GM18867 (cell line): ENCODE measurements around the gene SART3.

Source experiments
- ATAC-seq: cut with Tn5 transposase; IDR thresholded peaks from one replicate; pipeline ENCODE4 v1.9.1; 2021; ENCODE audit warnings: mild to moderate bottlenecking, moderate library complexity; ENCODE audit not compliant: unreplicated experiment

The SART3 gene

GRCh38 chr12:108560752-108561719 is at the start of gene SART3:
SART3 (minus strand) TSS chr12:108561173; CDS start chr12:108561154, 19 bp downstream.
- ATAC-seq: peak; percentile 39

GRCh38 chr12:108610336-108610815 is 49.4 kb upstream of the SART3 start:
- no peak for ATAC-seq

- ATAC-seq: no peak
Observed at GRCh38 chr12:108609537-108610335, 48.8 kb upstream of the SART3 start.

- ATAC-seq: no peak
Observed at GRCh38 chr12:108608616-108609015, 47.6 kb upstream of the SART3 start.

GRCh38 chr12:108607981-108608600 is 47.1 kb upstream of the SART3 start:
- no peak for ATAC-seq

GRCh38 chr12:108606492-108606891 is 45.5 kb upstream of the SART3 start:
- no peak for ATAC-seq

GRCh38 chr12:108605690-108606406 is 44.9 kb upstream of the SART3 start:
- ATAC-seq: no peak

GRCh38 chr12:108605000-108605689 is 44.2 kb upstream of the SART3 start:
- ATAC-seq: no peak

- ATAC-seq: no peak
Observed at GRCh38 chr12:108604208-108604941, 43.4 kb upstream of the SART3 start.

- no peak for ATAC-seq
Observed at GRCh38 chr12:108603743-108604142, 42.8 kb upstream of the SART3 start.

GRCh38 chr12:108602976-108603704 is 42.2 kb upstream of the SART3 start:
- ATAC-seq: no peak

- no peak for ATAC-seq
Observed at GRCh38 chr12:108602209-108602705, 41.3 kb upstream of the SART3 start.

GRCh38 chr12:108600702-108601007 is 39.7 kb upstream of the SART3 start:
- no peak for ATAC-seq

GRCh38 chr12:108599948-108600701 is 39.2 kb upstream of the SART3 start:
- ATAC-seq: no peak

GRCh38 chr12:108599541-108599940 is 38.6 kb upstream of the SART3 start:
- no peak for ATAC-seq

GRCh38 chr12:108598553-108599250 is 37.7 kb upstream of the SART3 start:
- ATAC-seq: no peak
